ENCODE measurements around the gene POLD4.

- TF ChIP-seq EZH2phosphoT487 (IDR thresholded peaks at IDR 0.05; ENCODE audit: insufficient read depth, low read depth), result no peak
- TF ChIP-seq EZH2 (IDR thresholded peaks at IDR 0.05; ENCODE audit: insufficient read depth, poor library complexity, severe bottlenecking), result no peak
Observed at GRCh38 chr11:67349928-67350465, 3.3 kb downstream of the POLD4 start.

Measured in GM23248 (cell line).